ENCODE data around the gene TTC21A. TPM values are rescaled to one million over a fixed set of nuclear protein-coding genes. Genes with fewer than 3 reads are reported as not detected.

The TTC21A gene
- total RNA-seq, 1 experiment from 2014 or later, result 5.6 TPM

DNA sequence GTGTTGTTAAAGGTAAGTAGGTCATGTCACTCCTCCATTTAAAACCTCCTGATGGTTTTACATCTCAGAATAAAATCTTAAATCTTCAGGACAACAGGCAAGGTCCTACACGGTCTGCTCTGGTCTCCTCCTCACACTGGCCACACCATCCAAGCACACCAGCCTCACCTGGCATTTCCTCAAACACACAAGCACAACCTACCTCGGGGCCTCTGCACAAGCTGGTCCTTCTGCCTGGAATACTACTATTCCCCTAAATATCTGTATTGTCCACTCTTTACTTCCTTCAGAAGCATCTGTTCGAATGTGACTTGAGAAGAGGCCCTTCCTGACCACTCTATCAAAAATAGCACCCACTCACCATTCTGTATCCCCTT, 1.8 kb upstream of the TTC21A start:
- Histone ChIP-seq H3K9me3 (ENCODE audit: control insufficient read depth in 1 of 2, insufficient read depth in 1 of 2, low read depth in 1 of 2, low read length in 2 of 2) (no peaks in the 10 kb centered on the region), H3K4me1 (ENCODE audit: control insufficient read depth in 1 of 2, insufficient read depth in 2 of 2, low read length in 2 of 2) (peaks cover 16 to 23% of the 10 kb centered on the region in 2 experiments), H4K20me1 (ENCODE audit: insufficient read depth) (no peaks in the 10 kb centered on the region), H3K79me2 (ENCODE audit: insufficient read depth, low read length) (peaks cover 19% of the 10 kb centered on the region; the same call in 1 of the 2 replicates), H3K9ac (ENCODE audit: low read length) (no peak overlapping the region), H3K36me3 (ENCODE audit: control insufficient read depth in 1 of 2, insufficient read depth in 2 of 2, low read length in 2 of 2) (0 out of 4 replicates have a peak, but pooled peaks cover 0 to under 1% of the 10 kb centered on the region in 2 experiments), H2AFZ (ENCODE audit: low read depth, low read length, poor library complexity, severe bottlenecking) (no peak overlapping the region), H3K27ac (ENCODE audit: low read depth, low read length) (no peak overlapping the region), H3K4me2 (ENCODE audit: low read length) (peak overlapping the region; percentile 92), H3K4me3 (replicated peaks in 1 of 2; ENCODE audit: low read depth in 1 of 2, low read length in 2 of 2) (no peak overlapping the region; a peak in 1 of 4 replicates), H3K27me3 (ENCODE audit: insufficient read depth, low read length) (no peaks in the 10 kb centered on the region), H3K9me2 (ENCODE audit: insufficient read depth) (no peaks in the 10 kb centered on the region)
- no peak for ATAC-seq
- TF ChIP-seq ELF1 (IDR thresholded peaks at IDR 0.05; ENCODE audit: borderline replicate concordance, low read depth) (no peak), SIN3A (IDR thresholded peaks at IDR 0.05; ENCODE audit: low read depth) (no peak), SP1 (IDR thresholded peaks at IDR 0.05; ENCODE audit: low read depth) (no peak), EZH2phosphoT487 (IDR thresholded peaks at IDR 0.05; ENCODE audit: borderline replicate concordance) (no peak), JUND (IDR thresholded peaks at IDR 0.05) (no peak), CEBPB (IDR thresholded peaks at IDR 0.05; ENCODE audit: low read depth) (no peak), EZH2 (IDR thresholded peaks at IDR 0.05) (no peak), FOSL1 (IDR thresholded peaks at IDR 0.05; ENCODE audit: low read depth) (no peak), RAD21 (IDR thresholded peaks at IDR 0.05; ENCODE audit: low read depth) (no peak)
- TF ChIP-seq, protein P1, sequence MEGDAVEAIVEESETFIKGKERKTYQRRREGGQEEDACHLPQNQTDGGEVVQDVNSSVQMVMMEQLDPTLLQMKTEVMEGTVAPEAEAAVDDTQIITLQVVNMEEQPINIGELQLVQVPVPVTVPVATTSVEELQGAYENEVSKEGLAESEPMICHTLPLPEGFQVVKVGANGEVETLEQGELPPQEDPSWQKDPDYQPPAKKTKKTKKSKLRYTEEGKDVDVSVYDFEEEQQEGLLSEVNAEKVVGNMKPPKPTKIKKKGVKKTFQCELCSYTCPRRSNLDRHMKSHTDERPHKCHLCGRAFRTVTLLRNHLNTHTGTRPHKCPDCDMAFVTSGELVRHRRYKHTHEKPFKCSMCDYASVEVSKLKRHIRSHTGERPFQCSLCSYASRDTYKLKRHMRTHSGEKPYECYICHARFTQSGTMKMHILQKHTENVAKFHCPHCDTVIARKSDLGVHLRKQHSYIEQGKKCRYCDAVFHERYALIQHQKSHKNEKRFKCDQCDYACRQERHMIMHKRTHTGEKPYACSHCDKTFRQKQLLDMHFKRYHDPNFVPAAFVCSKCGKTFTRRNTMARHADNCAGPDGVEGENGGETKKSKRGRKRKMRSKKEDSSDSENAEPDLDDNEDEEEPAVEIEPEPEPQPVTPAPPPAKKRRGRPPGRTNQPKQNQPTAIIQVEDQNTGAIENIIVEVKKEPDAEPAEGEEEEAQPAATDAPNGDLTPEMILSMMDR (IDR thresholded peaks at IDR 0.05 in 2 of 3, conservative IDR thresholded peaks at IDR 0.05 in 1 of 3; ENCODE audit: borderline replicate concordance in 1 of 3, insufficient read depth in 1 of 3, low read depth in 2 of 3, low read length in 2 of 3), result no peak
- TF ChIP-seq, protein P2, sequence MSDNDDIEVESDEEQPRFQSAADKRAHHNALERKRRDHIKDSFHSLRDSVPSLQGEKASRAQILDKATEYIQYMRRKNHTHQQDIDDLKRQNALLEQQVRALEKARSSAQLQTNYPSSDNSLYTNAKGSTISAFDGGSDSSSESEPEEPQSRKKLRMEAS (IDR thresholded peaks at IDR 0.05), result no peak
- ChIA-PET CTCF (interaction anchor here (1.3 kb wide), 1 partner anchor 182 kb away, joined by 8 read pairs; no protein-coding TSS in a partner anchor), RAD21 (ENCODE audit: low non-redundant PET in 1 of 2, low total read pairs in 2 of 2, uncharacterized antibody in 2 of 2, unreplicated experiment in 2 of 2) (interaction anchor here in 1 of 2 experiments (1.9 kb wide), 1 partner anchor 183 kb away, joined by 5 read pairs; no protein-coding TSS in a partner anchor), POLR2A (no interaction called here)
- DNase-seq (ENCODE audit: low read depth, low spot score), result no peak
- intact Hi-C loops (cut with micrococcal nuclease), result no loop called here
- BruUV-seq (replicated peaks), result no TSS peak

Data from HCT116 (cell line).